ENCODE measurements around the gene CCNL2.

- TF ChIP-seq YY1 (tag by site-specific recombination; IDR thresholded peaks at IDR 0.05) (no peak), ZNF138 (tag by site-specific recombination; IDR thresholded peaks at IDR 0.05; ENCODE audit: borderline replicate concordance) (no peak), PRDM1 (tag by site-specific recombination; IDR thresholded peaks at IDR 0.05) (no peak), ZNF433 (tag by site-specific recombination; IDR thresholded peaks at IDR 0.05; ENCODE audit: low read depth) (no peak), ZNF777 (tag by site-specific recombination; IDR thresholded peaks at IDR 0.05; ENCODE audit: borderline replicate concordance) (no peak), ZBTB26 (tag by site-specific recombination; optimal IDR thresholded peaks at IDR 0.05) (no peak), ZNF521 (tag by site-specific recombination; IDR thresholded peaks at IDR 0.05) (no peak), ZEB2 (tag by site-specific recombination; IDR thresholded peaks at IDR 0.05) (no peak), TCF7L2 (IDR thresholded peaks at IDR 0.05; ENCODE audit: borderline replicate concordance, low read depth, low read length) (no peak), ZFP3 (tag by site-specific recombination; IDR thresholded peaks at IDR 0.05; ENCODE audit: low read depth) (no peak)
- TF ChIP-seq, protein P1, sequence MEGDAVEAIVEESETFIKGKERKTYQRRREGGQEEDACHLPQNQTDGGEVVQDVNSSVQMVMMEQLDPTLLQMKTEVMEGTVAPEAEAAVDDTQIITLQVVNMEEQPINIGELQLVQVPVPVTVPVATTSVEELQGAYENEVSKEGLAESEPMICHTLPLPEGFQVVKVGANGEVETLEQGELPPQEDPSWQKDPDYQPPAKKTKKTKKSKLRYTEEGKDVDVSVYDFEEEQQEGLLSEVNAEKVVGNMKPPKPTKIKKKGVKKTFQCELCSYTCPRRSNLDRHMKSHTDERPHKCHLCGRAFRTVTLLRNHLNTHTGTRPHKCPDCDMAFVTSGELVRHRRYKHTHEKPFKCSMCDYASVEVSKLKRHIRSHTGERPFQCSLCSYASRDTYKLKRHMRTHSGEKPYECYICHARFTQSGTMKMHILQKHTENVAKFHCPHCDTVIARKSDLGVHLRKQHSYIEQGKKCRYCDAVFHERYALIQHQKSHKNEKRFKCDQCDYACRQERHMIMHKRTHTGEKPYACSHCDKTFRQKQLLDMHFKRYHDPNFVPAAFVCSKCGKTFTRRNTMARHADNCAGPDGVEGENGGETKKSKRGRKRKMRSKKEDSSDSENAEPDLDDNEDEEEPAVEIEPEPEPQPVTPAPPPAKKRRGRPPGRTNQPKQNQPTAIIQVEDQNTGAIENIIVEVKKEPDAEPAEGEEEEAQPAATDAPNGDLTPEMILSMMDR (tag by site-specific recombination; IDR thresholded peaks at IDR 0.05) = no peak
Measured at GRCh38 chr1:1435911-1436629, 36.9 kb upstream of the CCNL2 start.
